GM19438 (cell line): Measurements from ENCODE around the gene TMEM52.

Source experiments
- ATAC-seq: cut with Tn5 transposase; IDR thresholded peaks from one replicate; pipeline ENCODE4 v1.9.1; 2021; ENCODE audit warnings: low read depth; ENCODE audit not compliant: unreplicated experiment

TMEM52 gene

DNA sequence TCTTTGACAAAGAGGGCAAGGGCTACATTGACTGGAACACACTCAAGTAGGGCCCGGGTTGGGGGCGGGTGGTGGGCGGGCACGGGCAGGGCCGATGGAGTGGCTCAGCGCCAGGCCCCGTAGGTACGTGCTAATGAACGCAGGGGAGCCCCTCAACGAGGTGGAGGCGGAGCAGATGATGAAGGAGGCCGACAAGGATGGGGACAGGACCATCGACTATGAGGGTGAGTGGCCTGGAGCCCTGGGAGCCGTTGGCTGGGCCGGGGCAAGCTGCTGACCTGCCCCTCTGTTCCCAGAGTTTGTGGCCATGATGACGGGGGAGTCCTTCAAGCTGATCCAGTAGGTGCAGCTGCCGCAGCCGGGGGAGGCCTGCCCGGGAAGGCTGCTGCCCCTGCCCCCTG is 2.2 kb downstream of the TMEM52 start:
- no peak for ATAC-seq

DNA sequence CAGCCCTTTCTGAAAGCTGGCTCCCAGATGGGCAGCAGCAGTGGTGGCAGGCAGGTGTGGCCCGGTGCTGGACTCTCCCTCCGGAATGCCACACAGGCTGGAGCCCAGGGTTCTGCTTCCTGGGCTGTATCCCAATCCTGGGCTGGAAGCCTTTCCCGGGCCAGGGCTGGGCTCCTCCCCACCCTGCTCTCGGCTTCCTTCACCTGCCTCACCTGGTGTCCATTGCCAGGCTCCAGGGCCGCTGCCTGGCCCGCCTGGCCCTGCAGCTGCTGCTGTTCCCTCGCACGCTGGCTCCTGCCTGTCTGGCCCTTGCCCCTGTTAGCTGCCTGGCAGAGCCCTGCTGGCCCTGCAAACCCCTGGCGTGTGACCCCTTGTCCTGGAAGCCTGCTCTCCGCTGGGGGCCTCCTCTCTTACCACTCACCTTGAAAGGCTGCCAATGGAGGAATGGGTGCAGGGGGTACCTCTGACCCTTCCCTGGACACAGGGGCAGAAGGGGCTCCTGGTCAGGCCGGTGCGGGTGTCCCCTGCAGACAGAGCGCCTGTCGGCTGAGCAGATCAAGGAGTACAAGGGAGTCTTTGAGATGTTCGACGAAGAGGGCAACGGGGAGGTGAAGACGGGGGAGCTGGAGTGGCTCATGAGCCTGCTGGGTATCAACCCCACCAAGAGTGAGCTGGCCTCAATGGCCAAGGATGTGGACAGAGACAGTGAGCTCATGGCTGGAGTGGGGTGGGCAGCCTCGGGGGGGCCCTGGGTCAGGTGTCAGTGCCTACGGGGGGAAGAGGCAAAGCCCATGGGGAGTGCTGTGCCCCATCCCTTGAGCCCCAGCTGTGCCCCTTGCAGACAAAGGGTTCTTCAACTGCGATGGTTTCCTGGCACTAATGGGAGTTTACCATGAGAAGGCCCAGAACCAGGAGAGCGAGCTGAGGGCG is 2.9 kb downstream of the TMEM52 start:
- no peak for ATAC-seq

DNA sequence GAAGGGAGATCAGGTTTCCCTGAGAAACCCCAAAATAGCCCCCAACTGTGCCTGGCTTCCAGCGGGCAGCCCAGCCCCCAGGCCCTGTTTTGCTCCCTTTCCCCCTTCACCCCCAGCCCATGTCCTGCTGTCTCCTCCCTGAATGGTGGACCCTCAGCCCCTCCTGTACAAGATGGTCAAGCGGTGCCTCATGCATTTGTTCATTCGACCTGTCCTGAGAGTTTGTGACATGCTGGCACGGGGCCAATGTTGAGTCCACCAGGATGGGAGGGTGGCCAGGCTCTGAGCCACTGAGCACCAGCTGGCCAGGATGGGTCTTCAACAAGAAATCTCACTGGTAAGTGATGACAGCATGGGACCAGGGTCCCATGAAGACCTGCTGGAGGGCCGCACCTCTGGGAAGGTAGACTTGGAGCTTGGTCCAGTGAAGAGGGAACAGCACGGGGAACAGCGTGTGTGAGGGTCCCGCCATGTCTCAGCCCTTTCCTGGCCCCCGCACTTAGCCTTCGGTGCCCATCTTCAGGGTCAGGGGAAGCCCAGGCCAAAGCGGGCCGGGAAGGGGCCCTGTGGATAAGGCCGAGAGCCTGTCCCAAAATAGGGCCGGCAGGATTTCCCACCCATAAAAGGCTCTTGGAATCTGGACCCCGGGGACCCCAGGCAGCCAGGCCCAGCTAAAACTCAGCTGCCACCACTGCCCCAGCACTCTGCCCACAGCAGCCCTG is 3.9 kb downstream of the TMEM52 start, which contains the start of gene CALML6:
Gene CALML6 (plus strand): TSS at position 290 of the 722 bp plus-strand sequence. CDS start 21 bp downstream, at position 311.
- no peak for ATAC-seq

DNA sequence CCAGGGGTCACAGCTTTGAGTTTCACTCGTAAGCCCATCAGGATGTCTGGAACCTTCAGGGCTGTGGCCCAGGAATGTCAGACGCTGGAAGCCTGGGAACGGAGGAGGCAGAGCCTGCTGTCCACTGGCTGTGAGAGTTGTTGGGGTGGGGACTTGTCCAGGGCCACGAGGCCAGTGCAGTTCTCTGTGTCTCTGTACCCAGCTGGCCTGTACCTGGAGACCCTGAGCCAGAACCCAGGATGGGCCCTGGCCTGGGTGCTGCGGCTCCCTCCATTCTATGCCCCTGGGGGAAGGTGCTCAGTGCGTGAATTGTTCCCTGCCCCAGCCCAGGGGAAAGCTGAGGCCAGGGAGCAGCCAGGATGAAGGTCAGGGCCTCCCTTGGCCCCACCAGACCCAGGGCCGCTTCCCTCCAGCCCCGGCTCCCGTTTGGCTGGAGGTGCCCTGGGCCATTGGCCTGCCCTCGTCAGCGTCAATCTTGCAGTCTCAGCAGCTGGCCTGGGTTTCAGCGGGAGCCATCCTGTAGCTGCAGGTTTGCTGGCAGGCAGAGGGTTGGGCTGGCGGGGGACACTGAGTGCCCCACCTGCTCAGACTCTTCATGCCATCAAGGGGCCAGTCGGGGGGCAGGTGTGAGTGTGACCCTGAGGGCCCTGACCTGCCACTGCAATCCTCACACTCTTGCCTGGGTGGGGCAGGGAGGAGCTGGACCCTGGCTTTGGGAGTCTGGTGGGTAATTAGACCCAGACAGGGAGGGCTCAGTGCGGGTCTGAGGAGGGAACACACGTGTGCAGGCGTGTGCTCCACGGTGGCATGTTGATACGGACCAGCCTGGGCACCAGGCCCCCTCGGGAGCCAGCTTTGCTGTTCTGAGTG is 4.7 kb downstream of the TMEM52 start:
- ATAC-seq = no peak

DNA sequence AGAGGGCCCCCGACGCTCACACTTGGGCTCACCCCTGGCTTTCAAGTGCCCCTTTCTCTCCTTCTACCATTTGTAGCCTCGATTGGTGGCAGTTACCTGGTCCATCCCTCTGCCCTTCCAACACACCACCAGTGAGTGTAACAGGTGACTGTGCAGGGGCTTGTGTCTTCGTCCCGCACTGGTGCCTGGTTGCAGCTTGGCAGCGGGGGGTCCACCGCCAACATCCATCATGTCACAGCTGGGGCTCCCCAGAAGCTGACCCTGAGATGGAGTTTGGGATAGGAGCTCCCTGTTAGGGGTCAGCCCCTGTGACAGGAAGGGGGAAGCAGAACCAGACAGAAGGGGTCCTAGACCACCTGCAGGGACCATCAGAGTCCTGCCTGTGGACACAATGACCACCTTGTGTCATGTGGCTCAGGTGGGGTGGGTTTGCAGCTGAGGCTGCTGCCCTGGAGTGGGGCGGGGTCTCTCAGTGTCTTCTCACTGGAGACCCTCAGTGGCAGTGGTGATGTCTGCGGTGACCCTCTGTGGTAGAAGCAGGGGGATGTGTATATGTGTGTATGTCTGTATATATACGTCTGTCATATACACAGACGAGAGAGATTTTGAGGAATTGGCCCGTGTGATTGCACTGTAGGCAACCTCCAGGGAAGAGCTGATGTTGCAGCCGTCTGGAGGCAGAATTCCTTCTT is 7.6 kb downstream of the TMEM52 start:
- no peak for ATAC-seq

DNA sequence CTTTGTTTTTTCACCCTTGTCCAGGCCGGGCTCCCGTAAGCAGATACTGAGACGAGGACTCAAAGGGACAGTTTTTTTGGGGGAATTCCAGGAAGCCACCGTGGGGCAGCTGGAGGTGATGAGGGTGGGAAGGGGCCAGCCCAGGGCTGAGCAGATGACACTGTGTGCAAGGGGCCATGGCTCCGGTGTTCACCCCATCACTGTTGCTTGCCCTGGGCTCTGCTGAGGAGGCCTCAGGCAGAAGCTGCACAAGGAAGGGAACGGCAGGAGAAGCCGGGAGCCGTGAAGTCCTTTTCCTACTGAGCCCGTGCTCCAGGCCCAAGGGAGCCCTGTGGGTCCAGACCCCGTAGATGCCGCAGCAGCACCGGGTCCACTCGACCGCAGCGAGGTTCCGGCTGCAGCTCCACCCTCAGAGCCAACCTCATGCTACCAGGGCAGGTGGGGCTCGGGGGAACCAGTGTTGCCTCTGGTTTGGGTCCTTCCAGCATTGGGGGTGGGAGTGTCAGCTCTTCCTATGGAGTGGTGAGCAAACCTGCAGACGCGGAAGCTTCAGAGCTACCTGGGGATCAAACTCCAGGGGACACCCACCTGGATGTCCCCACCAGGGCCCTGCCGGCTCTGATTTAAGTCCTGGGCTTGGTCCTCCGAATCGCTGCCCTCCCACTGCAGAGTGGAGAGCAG is 8.3 kb downstream of the TMEM52 start:
- ATAC-seq = no peak

DNA sequence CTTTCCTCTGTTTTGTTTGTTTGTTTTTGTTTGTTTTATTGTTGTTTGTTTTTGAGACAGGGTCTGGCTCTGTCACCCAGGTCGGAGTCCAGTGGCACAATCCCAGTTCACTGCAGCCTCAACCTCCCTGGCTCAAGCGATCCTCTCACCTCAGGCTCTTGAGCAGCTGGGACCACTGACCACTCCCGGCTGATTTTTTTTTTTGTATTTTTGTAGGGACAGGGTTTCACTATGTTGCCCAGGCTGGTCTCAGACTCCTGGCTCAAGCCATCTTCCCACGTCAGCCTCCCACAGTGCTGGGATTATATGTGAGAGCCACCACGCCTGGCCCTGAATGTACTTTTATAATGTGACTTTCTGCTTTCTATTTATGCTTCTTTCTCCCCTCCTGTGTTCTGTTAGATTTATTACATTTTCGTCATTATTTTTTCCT is 9.0 kb downstream of the TMEM52 start:
- ATAC-seq = no peak

DNA sequence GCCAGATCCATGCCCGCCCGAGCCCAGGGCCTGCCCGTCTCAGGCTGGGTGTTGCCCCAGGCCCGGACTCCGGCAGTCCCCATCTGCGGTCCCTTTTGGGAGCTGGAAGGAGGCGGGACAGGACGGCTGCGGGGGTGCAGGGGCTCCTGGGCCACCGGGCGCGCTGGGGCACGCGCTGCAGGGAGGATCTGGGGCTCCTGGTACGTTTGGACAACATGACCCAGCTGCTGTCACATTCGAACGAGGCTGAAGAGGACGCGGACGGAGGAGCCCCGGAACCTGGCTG is 10.6 kb downstream of the TMEM52 start:
- ATAC-seq = peak; percentile 7

DNA sequence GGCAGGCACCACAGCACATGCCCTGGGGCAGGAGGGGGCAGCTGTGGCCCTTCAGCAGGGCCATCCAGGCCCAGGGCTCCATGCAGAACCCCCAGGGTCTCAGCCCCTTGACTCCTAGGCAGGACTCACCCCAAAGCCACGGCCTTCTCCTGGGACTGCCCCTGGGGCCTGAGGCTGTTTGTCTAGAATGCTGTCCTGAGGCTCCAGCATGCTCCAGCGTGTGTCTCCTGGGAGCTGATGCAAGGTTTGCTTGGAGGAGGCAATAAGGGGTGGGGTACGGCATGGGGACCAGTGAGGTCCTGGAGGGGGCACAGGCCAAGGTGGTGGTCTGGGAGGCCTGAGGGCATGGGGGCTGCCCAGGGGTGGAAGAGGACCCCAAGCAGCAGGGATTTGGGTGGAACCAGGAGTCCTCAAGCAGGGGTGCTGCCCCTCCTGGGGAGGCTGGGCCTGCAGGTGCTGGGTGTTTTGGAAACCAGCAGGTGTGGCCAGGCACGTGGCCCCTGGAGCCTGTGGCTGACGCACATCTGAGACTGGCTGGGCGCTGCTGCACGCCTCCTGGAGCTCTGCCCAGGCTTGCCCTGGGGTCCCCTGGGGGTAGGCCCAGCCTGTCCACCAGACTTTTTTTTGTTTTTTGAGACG is 11.9 kb downstream of the TMEM52 start:
- no peak for ATAC-seq

DNA sequence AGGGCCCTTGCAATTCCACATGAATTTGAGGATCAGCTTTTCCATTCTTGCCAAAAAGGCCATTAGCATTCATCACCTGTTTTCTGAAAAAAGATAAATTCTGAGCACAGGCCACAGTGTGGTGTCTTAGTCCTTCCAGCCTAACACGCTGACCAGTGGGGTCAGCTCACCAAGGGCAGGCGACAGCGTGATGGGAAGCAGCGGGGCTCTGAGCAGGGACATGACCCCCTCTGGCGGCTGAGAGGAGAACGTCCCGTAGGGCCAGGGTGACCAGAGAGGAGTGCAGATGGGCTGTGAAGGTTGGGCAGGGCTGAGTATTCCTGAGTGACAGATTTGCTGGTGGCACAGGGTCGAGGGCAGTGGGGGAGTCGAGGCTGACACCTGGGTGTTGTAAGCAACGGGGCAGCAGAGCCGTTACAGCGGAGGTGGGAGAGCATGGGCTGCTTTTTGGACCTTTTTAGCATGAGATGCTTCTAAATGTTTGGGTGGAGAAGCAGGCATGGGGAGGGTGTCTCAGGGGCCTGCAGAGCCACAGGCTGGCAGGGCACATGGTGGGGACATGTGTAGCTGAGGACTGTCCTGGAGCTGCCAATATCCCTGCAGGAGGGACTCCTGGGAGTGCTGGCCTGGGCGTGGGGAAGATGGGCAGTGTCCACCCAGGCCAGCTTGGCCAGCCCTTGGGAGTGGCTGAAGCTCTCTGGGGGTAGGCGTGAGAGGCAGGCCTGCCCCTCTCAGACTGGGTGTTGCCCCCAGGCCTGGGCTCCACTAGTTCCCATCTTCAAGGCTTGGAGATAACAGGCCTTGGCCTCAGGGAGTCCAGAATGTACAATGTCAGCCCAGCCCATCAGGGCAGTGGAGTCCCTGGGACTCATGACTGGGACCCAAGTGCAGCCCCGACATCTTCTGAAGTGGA is 12.6 kb downstream of the TMEM52 start:
- ATAC-seq = no peak

DNA sequence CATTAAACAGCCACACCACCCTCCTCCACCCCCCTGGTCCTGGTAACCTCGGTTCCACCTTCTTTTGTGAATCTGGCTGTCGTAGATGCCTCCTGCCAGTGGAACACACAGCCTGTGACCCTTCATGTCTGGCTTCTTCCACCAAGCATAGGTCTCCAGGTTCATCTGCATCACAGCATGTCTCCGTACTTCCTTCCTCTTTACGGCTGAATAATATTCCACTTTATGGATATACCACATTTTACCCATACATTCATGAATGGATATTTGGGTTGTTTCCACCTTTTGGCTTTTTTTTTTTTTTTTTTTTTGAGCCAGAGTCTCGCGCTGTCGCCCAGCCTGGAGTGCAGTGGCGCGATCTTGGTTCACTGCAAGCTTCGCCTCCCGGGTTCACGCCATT is 15.9 kb downstream of the TMEM52 start:
- no peak for ATAC-seq

DNA sequence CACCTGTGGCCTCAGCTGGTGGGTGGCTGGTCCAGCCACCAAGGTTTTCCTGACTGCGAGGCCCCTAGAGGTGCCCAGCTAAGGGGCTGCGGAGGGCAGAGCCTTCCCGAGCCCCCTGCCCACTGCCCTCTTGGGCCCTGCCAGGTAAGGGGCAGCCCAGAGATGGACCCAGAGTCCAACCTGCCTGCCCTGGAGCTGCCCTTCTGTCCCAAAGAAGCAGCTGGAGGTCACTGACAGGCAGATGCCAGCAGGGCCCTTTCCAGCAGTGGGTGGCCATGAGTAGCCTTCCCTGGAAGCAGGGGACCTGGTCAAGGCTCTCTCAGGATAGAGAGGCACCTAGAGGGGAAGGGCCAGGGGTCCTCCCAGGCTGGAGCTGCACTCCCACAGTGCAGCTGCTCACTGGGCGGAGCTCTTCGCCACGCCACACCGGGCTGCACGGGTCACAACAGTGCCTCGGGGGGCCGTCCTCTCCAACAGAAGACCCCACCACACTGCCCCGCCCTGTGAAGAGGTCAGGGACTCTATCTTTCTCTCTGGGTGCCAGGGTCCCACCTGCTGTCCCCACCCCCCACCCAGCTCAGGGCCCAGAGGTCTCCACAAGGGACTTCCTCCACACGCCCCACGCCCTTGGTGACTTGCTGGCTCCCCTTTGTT is 17.3 kb downstream of the TMEM52 start:
- no peak for ATAC-seq

DNA sequence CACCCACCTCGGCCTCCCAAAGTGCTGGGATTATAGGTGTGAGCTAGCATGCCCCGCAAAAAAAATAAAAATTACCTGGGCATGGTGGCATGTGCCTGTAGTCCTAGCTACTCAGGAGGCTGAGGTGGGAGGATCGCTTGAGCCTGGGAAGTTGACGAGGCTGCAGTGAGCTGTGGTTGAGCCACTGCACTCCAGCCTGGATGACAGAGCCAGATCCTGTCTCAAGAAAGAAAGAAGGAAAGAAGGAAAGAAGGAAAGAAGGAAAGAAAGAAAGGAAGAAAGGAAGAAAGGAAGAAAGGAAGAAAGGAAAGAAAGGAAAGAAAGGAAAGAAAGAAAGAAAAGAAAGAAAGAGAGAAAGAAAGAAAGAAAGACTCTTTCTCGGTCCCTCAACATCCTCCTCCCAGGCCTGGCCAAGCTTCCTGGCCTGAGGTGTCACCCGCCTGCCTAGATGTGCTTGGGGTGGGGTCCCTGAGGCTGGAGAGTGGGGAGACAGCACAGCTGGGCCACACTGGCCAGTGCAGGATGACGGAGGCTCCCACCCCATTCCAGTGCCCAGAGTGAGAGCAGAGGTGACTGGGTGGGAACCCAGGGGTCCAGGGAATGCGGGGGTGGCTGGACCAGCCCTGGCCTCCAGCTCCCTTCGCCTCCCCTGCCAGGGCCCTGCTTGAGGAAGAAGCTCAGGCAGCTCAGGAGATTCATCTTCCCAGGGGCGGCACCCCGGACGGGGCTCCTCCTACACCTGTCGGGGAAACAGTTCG is 18.0 kb downstream of the TMEM52 start:
- ATAC-seq = no peak

DNA sequence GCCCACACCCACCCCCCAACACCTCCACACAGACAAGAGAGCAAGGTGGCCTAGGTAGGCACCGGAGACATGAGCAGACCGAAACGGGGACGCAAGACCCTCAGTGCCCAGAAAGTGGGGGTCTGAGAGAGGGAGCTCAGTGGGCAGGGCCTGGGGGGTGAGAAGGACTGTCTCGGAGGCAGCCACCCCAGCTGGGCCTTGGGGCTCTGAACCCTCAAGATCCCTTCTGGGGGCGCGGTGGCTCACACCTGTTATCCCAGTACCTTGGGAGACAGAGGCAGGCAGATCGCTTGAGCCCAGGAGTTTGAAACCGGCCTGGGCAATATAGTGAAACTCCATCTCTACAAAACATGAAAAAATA is 19.1 kb downstream of the TMEM52 start:
- no peak for ATAC-seq

DNA sequence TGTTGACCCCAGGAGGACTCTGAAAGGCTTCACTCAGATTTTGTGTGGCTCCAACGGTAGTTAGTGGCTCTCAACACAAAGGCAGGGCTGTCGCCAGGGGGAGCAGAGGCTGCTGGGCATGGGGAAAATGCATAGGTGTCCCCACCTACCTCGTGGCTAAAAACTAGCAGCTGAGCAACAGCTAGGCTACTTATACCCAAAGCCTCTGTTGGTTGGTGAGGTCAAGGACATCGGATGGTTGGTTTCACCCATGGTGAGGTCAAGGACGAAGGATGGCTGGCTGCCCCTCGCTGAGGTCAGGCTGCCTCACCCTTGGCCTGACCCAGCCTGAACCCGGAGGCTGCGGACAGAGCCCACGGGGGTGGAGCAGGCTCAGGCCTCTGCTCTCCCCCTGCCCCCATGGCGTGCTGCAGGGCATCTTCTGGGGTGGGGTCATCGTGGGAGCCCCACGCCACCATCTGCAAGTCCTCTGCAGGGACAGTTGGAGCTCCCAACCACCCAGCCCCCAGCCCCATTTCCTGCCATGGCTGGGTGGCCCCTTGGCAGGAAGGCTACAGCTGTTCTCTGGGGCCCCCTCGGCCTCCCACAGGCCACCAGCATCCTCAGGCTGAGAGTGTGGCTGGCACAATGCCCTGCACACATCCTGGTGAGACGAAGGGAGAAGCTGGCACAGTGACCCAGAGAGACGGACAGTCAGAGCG is 19.7 kb downstream of the TMEM52 start:
- no peak for ATAC-seq

DNA sequence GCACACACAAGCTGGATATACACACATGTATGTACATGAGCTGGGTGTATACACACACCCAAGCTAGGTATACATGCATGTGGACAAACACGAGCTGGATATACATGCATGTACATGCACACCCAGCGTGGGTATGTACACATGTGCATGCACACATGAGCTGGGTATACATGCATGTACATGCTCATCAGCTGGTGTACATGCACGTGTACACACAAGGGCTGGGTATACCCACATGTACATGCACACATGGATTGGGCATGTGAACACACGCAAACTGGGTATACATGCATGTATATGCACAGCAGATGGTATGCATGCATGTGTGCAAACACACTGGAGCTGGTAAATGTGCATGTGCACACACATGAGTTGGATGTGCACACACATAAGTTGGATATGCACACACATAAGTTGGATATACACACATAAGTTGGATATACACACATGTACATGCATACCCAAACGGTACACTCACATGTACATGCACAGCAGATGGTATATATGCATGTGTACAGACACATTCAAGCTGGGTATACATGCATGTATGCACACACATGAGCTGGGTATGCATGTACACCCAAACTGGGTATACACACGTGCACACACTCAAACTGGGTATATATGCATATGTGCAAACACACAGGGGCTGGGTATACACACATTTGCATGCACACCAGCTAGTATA is 20.7 kb downstream of the TMEM52 start:
- ATAC-seq = no peak
